GM12891 (cell line): ENCODE results near the gene CACNA2D1.

Experiments used
- DNase-seq: peaks from one replicate; pipeline ENCODE4 v3.0.0; 2011; ENCODE audit warnings: low spot score; ENCODE audit not compliant: insufficient read length
- FAIRE-seq: peaks from 2 replicates; lab custom pipeline; 2011; peaks lifted over from hg19 to GRCh38; lab: Jason Lieb, UNC
- PAX5 ChIP-seq: IDR thresholded peaks from 2 replicates; pipeline ENCODE4 v1.6.1; 2011; ENCODE audit warnings: low read length, moderate library complexity, mild to moderate bottlenecking; ENCODE audit not compliant: insufficient read depth, severe bottlenecking
- POLR2A ChIP-seq: IDR thresholded peaks from 2 replicates; pipeline ENCODE4 v1.6.1; 2011; ENCODE audit warnings: low read depth, low read length, control low read depth
- POLR2AphosphoS5 ChIP-seq: IDR thresholded peaks from 2 replicates; pipeline ENCODE4 v1.6.1; 2011; ENCODE audit warnings: low read depth, low read length, control low read depth
- POU2F2 ChIP-seq: IDR thresholded peaks from 2 replicates; pipeline ENCODE4 v1.6.1; 2011; ENCODE audit warnings: low read depth, mild to moderate bottlenecking, control low read depth, low read length, moderate library complexity
- SPI1 ChIP-seq: IDR thresholded peaks from 2 replicates; pipeline ENCODE4 v1.6.1; 2011; ENCODE audit warnings: low read depth, low read length, control low read depth
- TAF1 ChIP-seq: IDR thresholded peaks from 2 replicates; pipeline ENCODE4 v1.6.1; 2011; ENCODE audit warnings: low read depth, low read length, control low read depth

CACNA2D1 gene

DNA sequence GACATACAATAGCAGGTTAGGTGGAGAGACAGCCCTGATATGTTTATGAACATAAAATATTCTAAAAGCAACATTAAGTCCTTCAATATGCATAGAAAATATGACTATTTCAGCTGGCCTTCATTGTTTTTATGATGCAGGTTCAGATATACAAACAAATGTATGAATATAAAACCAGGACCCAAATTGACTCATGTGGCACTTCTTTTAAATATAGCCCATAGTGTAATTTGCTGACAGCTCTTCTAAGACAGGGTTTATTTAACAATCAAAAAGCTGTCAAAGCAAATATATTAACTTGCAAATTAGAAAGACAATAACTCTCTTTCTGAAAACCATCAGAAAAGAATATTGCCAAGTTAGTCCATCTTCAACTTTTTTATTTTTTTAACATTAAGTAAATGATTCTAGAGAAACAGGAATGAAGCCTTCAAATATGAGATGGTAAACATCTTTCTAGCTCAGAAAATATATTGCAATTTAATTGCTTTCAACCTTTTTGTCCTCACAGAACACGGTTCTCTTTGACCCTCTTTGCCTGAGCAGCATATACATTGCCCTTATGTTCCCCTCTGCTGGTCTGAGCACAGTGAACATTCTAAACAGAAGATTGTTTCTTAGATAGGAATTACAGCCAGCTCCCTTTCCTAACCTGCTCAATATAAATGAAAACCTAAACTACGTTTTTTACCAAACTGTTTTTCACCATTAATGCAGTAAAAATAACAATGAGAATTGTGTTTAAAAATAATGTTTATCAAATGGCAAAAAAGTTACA, 82.8 kb downstream of the CACNA2D1 start:
- no peak for TF ChIP-seq TAF1
- no peak for TF ChIP-seq PAX5
- no peak for TF ChIP-seq SPI1
- no peak for TF ChIP-seq POU2F2
- no peak for TF ChIP-seq POLR2AphosphoS5
- no peak for TF ChIP-seq POLR2A
- no peak for FAIRE-seq
- no peak for DNase-seq

DNA sequence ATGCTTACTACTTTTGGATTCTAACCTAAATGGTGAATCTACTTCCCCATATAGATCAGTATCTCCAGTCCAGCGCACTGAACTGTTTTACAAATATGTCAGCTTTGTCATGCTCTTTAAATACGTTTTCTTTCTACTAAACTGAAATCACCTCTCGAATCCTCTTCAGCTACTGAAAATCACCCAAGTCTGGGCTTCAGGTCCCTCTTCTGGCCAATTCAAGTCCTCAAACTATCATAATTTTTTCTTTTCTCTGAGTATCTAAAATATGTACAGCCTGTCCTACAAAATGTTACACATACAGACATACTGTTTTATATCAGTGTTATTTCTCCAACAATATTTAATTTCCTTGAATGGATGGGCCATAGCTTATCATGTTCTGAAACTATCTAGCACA, 84.2 kb downstream of the CACNA2D1 start:
- DNase-seq, result no peak
- TF ChIP-seq PAX5 (no peak), POU2F2 (no peak), POLR2AphosphoS5 (no peak)
- no peak for FAIRE-seq

DNA sequence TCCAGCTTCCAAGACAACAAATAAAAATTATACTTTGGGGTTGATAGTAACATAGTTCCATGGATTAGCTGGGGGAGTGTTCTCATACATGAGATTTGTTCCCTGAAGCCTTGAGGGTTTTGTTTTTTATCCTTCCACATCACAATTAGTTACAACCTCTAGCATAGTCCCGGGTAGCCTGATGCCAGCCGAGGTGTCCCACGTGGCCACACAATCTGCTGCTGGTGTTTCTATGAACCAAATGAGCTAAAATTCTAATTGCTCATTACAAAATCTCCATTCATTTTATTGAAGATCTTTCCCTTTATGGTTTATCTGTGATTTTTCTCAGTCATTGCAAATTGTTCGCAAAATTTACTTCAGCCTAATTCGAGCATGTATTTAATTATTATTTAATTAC, 84.7 kb downstream of the CACNA2D1 start:
- no peak for TF ChIP-seq TAF1
- TF ChIP-seq POU2F2, result no peak
- no peak for TF ChIP-seq PAX5
- TF ChIP-seq POLR2A, result no peak
- TF ChIP-seq SPI1, result no peak
- no peak for TF ChIP-seq POLR2AphosphoS5
- no peak for FAIRE-seq
- DNase-seq, result no peak

DNA sequence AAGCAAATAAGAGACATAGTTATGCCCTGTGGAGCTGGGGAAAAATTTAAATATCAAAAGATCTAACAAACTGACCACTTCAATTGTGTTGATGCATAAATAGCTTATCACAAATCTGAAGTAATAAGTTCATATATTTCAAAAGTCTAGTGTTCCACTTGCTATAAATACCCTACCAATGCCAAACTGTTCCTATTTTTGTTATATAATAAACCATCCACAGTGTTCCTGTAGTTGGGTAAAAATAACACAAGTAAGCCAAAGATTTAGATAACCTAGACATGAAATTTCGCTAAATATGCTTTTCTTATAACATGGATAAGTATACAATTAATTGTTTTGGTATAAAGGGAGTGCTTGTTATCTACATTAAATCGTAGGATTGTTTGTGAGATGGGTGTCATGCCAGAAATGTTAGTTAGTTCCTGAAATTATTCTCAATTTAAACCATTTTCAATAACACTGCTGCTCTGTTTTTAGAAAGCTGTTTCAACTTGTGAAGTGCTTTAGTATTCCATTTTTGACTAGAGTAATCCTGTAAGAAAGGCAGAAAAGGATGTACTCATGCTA, 85.5 kb downstream of the CACNA2D1 start:
- TF ChIP-seq POLR2AphosphoS5, result no peak
- no peak for TF ChIP-seq PAX5
- no peak for TF ChIP-seq POU2F2
- no peak for TF ChIP-seq POLR2A
- TF ChIP-seq SPI1, result no peak
- FAIRE-seq (no peak), DNase-seq (no peak)

- DNase-seq, result no peak
- no peak for FAIRE-seq
Observed at GRCh38 chr7:82348251-82348650, 95.3 kb downstream of the CACNA2D1 start.

GRCh38 chr7:82347808-82348207, 95.8 kb downstream of the CACNA2D1 start:
- no peak for FAIRE-seq
- no peak for DNase-seq
- TF ChIP-seq POU2F2 (no peak), POLR2AphosphoS5 (no peak), SPI1 (no peak), TAF1 (no peak), PAX5 (no peak), POLR2A (no peak)

More at GRCh38 chr7:82348251-82348650, 95.3 kb downstream of the CACNA2D1 start:
- TF ChIP-seq TAF1 (no peak), SPI1 (no peak), PAX5 (no peak), POU2F2 (no peak), POLR2AphosphoS5 (no peak), POLR2A (no peak)

GRCh38 chr7:82345886-82346285, 97.7 kb downstream of the CACNA2D1 start:
- TF ChIP-seq SPI1 (no peak), PAX5 (no peak), TAF1 (no peak), POU2F2 (no peak), POLR2A (no peak), POLR2AphosphoS5 (no peak)
- DNase-seq (no peak), FAIRE-seq (no peak)

GRCh38 chr7:82343716-82344115, 99.9 kb downstream of the CACNA2D1 start:
- DNase-seq (no peak), FAIRE-seq (no peak)
- TF ChIP-seq TAF1 (no peak), POLR2AphosphoS5 (no peak), POU2F2 (no peak), SPI1 (no peak), PAX5 (no peak), POLR2A (no peak)

DNA sequence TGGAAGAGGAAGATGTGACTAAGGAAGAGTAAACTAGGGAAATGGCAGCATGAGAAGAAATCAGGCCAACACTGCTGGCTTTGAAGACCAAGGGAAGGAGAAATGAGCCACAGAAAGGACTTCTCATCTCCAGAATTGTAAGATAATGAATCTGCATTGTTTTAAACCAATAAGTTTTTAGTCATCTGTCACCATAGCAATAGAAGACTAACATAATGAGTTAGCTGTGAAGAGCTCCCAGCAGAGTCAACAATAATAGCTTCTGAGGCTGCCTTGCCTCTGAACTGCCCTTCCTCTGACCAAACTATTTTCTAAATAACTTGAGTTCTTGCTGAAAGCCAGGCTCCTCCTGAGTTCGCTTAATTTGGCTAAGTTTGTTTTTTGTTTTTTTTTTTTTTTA, 103.6 kb downstream of the CACNA2D1 start:
- DNase-seq (no peak), FAIRE-seq (no peak)
- TF ChIP-seq PAX5, result no peak
- no peak for TF ChIP-seq POU2F2
- TF ChIP-seq POLR2AphosphoS5, result no peak
- no peak for TF ChIP-seq SPI1
- no peak for TF ChIP-seq POLR2A
- no peak for TF ChIP-seq TAF1
